Peyer's patch (tissue), 4 donors: Measurements from ENCODE around the gene MYO1D. TPM values are rescaled to one million over a fixed set of nuclear protein-coding genes. Genes with fewer than 3 reads are reported as not detected.

Source experiments
- DNase-seq, 3 donors: peaks; one replicate each; pipeline ENCODE4 v3.0.0-alpha.2; 2017 to 2019
- H3K27ac ChIP-seq, 4 donors: fragments of 200-600 bp; sonication (generic); one replicate each; pipeline ENCODE4 v1.5.1; 2016 to 2019
- H3K27me3 ChIP-seq, 2 donors: fragments of 200-600 bp; sonication (generic); one replicate each; pipeline ENCODE4 v1.5.1; 2019
- H3K36me3 ChIP-seq, 3 donors: fragments of 200-600 bp; sonication (generic); one replicate each; pipeline ENCODE4 v1.5.1; 2016 to 2019
- H3K4me1 ChIP-seq, 4 donors: fragments of 200-600 bp; sonication (generic); one replicate each; pipeline ENCODE4 v1.5.1; 2016 to 2019
- H3K4me3 ChIP-seq, 4 donors: fragments of 200-600 bp; sonication (generic); 1 replicate in 3 of 4; 2 replicates in 1 of 4; pipeline ENCODE4 v1.5.1; 2016 to 2019; ENCODE audit warnings: mild to moderate bottlenecking in 1 of 4
- H3K9me3 ChIP-seq, 4 donors: fragments of 200-600 bp; sonication (generic); one replicate each; pipeline ENCODE4 v1.5.1; 2016 to 2019; ENCODE audit warnings: mild to moderate bottlenecking in 1 of 4
- POLR2A ChIP-seq, 2 donors: fragments of 450-650 bp; IDR thresholded peaks; one replicate each; pipeline ENCODE4 v1.5.1; 2017; ENCODE audit warnings: antibody characterized with exemption in 2 of 2, mild to moderate bottlenecking in 2 of 2, moderate library complexity in 2 of 2
- total RNA-seq, 4 donors: library from RNA; depleted of rRNA; stranded (reverse); fragments of >200 nt; gene quantifications; one replicate each; pipeline ENCODE4 v1.1.0, GENCODE V29; 2016
- TF ChIP-seq, protein P1 (sequence below), 6 experiments: fragments of 450-650 bp in 4 of 6; fragments of 200-600 bp in 2 of 6; sonication (generic) in 1 of 6; IDR thresholded peaks; one replicate each; pipeline ENCODE4 v1.5.1; 2017 to 2019; ENCODE audit warnings: antibody characterized with exemption in 6 of 6, mild to moderate bottlenecking in 3 of 6, moderate library complexity in 1 of 6

MYO1D gene
- total RNA-seq, 4 donors from 2014 or later, result 148 to 340 (median 328) TPM

DNA sequence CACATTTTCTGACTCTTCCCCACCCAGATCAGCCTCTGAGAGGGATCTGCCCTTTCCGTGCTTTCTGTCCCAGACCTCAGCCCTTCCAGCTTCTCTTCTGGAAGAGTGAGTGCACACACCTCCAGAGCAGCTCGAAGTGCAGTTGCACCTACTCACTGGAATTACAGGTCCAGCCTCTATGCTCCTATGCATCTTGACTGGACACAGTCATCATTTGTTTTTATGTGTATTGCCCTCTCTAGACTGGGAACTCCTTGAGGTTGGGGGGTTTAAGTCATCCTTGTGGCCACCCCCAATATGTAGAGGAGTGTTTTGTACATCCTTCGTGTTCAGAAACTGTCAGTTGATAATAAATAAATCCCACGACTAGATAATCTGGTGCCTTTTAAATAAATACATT is 308.2 kb downstream of the MYO1D start:
- H3K27me3 ChIP-seq, result no peaks in the 10 kb centered on the region
- H3K36me3 ChIP-seq, result peaks cover 0 to 4% (median 0%) of the 10 kb centered on the region in 3 donors
- DNase-seq, result no peak
- H3K27ac ChIP-seq, result peak overlapping the region in 1 of 4 donors; percentile 41
- no peak for TF ChIP-seq POLR2A (IDR thresholded peaks at IDR 0.05)
- TF ChIP-seq, protein P1, sequence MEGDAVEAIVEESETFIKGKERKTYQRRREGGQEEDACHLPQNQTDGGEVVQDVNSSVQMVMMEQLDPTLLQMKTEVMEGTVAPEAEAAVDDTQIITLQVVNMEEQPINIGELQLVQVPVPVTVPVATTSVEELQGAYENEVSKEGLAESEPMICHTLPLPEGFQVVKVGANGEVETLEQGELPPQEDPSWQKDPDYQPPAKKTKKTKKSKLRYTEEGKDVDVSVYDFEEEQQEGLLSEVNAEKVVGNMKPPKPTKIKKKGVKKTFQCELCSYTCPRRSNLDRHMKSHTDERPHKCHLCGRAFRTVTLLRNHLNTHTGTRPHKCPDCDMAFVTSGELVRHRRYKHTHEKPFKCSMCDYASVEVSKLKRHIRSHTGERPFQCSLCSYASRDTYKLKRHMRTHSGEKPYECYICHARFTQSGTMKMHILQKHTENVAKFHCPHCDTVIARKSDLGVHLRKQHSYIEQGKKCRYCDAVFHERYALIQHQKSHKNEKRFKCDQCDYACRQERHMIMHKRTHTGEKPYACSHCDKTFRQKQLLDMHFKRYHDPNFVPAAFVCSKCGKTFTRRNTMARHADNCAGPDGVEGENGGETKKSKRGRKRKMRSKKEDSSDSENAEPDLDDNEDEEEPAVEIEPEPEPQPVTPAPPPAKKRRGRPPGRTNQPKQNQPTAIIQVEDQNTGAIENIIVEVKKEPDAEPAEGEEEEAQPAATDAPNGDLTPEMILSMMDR (IDR thresholded peaks at IDR 0.05), result no peak
- no peak overlapping the region for H3K4me3 ChIP-seq
- H3K9me3 ChIP-seq, result no peaks in the 10 kb centered on the region
- H3K4me1 ChIP-seq, result no peaks in the 10 kb centered on the region

DNA sequence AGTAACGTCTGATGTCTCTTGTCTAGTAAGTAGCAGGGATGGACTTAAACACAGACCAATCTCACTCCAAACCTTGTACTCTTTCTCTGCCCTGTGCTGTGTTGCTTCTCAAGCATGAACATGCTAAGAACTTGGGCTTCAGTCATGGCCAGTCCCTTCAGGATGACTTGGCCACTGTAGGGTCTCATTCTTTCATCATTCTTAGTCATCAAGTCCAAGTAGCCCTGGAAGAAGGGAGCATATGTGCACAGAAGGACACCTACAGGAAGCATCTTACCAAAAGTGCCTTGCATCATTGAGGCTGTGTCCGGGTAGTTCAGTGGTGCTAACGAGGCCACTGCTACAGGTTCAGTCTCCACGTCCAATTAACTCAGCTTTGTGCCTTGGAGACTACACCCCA is 309.4 kb downstream of the MYO1D start:
- H3K36me3 ChIP-seq, result peaks cover 0 to 4% (median 0%) of the 10 kb centered on the region in 3 donors
- no peak overlapping the region for H3K27ac ChIP-seq
- no peaks in the 10 kb centered on the region for H3K9me3 ChIP-seq
- H3K4me1 ChIP-seq, result no peaks in the 10 kb centered on the region
- DNase-seq, result no peak
- no peak overlapping the region for H3K4me3 ChIP-seq
- H3K27me3 ChIP-seq, result no peaks in the 10 kb centered on the region
- TF ChIP-seq, protein P1 (IDR thresholded peaks at IDR 0.05), result no peak
- no peak for TF ChIP-seq POLR2A (IDR thresholded peaks at IDR 0.05)

DNA sequence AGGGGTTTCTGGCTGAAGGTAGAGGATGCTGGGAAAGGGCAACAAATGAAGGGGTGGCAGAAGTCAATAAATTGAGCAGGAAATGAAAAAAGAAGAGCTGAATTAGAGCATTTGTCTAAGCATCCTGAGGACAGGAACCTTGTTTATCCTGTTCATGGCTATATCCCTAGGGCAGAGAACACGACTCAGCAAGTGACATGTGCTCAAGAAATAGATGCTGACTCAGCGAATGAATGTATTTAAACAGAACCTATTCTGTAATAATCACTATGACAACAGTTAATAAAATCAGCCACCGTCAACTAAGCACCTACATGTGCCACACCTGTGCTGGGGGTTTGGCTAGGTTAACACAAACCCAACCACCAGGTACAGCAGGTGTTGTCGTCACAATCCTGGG is 309.8 kb downstream of the MYO1D start:
- DNase-seq, result no peak
- Histone ChIP-seq H3K27ac (no peak overlapping the region), H3K27me3 (no peaks in the 10 kb centered on the region), H3K9me3 (no peaks in the 10 kb centered on the region), H3K4me1 (no peaks in the 10 kb centered on the region), H3K36me3 (peaks cover 0 to 4% (median 0%) of the 10 kb centered on the region in 3 donors), H3K4me3 (no peak overlapping the region)
- TF ChIP-seq, protein P1 (IDR thresholded peaks at IDR 0.05), result no peak
- no peak for TF ChIP-seq POLR2A (IDR thresholded peaks at IDR 0.05)

DNA sequence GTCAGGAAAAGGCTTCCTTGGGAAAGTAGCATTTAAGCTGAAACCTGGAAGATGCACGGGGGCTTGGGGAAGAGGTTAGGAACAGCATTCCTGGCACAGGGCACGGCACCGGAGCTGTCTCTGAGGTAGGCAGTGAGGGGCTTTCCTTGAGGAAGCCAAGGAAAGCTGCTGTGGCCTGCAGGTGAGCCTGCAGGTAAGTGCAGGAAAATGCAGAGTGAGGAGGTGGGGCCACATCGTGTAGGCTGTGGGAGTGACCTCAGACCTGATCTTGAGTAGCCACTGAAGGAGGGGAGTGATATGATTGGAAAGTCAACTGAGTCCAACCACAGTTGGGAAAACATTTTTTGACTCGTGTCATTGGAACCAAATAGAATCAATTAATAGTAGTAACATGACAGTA is 310.6 kb downstream of the MYO1D start:
- H3K4me3 ChIP-seq, result no peak overlapping the region
- no peaks in the 10 kb centered on the region for H3K4me1 ChIP-seq
- no peak overlapping the region for H3K27ac ChIP-seq
- no peak for TF ChIP-seq POLR2A (IDR thresholded peaks at IDR 0.05)
- TF ChIP-seq, protein P1 (IDR thresholded peaks at IDR 0.05), result no peak
- no peaks in the 10 kb centered on the region for H3K27me3 ChIP-seq
- DNase-seq, result no peak
- no peaks in the 10 kb centered on the region for H3K9me3 ChIP-seq
- H3K36me3 ChIP-seq, result peaks cover 0 to 4% (median 0%) of the 10 kb centered on the region in 3 donors

DNA sequence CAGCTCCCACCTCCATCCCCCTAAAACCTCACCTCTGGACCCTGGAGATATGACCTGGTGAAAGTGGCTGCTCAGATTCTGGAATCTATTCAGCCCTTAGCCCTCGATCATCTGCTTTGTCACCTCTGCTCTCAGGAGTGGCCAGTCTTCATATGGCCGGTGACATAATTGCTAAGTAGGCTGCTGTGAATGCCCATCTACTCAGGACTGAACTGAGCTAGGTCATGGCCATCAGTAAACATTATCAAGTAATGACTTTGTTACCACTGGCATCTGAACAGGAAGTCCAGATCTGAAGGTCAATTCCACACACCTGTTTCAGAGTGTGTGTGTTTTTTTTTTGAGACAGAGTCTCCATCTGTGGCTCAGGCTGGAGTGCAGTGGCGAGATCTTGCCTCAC is 311.5 kb downstream of the MYO1D start:
- DNase-seq, result no peak
- no peak overlapping the region for H3K4me3 ChIP-seq
- H3K27me3 ChIP-seq, result no peaks in the 10 kb centered on the region
- peaks cover 0 to 4% (median 0%) of the 10 kb centered on the region in 3 donors for H3K36me3 ChIP-seq
- H3K9me3 ChIP-seq, result no peaks in the 10 kb centered on the region
- peak overlapping the region in 2 of 4 donors; percentile 30 to 56 for H3K27ac ChIP-seq
- TF ChIP-seq, protein P1 (IDR thresholded peaks at IDR 0.05), result no peak
- TF ChIP-seq POLR2A (IDR thresholded peaks at IDR 0.05), result no peak
- no peaks in the 10 kb centered on the region for H3K4me1 ChIP-seq

DNA sequence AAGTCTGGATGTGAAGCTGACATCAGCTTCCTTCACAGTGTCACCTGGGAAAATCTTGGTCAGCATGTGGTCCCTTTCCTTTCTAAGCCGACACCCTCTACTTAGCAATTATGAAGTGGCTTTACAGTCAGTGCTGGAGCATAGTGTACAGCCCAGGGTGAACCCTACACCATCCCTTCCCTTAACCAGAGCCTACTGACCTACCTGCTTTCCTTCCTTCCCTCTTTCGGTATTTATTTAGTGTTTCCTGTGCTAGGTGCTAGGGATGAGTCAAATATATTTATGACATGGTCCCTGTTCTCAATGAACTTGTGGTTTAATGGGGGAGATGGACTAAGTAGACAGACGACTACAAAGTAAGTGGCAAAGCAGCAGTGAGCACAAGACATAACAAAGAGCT is 312.6 kb downstream of the MYO1D start:
- Histone ChIP-seq H3K27me3 (no peaks in the 10 kb centered on the region), H3K36me3 (peaks cover 0 to 4% (median 0%) of the 10 kb centered on the region in 3 donors), H3K9me3 (no peaks in the 10 kb centered on the region), H3K4me3 (no peak overlapping the region), H3K4me1 (no peaks in the 10 kb centered on the region), H3K27ac (no peak overlapping the region)
- DNase-seq, result no peak
- TF ChIP-seq POLR2A (IDR thresholded peaks at IDR 0.05), result no peak
- TF ChIP-seq, protein P1 (IDR thresholded peaks at IDR 0.05), result no peak
